ENCODE results near the gene PSG2. TPM values are rescaled to one million over a fixed set of nuclear protein-coding genes. Genes with fewer than 3 reads are reported as not detected.

The PSG2 gene
- polyA plus RNA-seq: not detected in 2 replicates

DNA sequence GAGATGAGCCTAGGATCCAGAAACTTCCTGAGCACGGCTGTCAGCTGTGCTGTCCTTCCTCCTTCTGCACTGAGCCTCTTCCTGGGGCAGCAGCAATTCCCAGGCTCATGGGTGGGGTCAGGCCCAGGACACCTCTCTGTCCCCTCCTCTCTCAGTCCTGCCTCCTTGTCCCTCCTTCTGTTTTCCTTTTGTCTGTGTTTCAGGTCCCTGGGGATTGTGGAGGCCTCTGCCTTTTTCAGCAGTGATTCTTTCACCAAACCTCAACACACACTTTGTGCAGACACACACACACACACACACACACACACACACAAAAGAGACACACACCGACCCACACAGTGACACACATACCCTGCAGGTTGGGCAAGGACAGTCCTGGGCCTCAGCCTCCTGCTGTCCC, at the start of gene PSG2:
Gene PSG2, minus strand, starts transcription at position 101 of the 400 bp plus-strand sequence. CDS start 132 bp downstream, outside the sequence.

DNA sequence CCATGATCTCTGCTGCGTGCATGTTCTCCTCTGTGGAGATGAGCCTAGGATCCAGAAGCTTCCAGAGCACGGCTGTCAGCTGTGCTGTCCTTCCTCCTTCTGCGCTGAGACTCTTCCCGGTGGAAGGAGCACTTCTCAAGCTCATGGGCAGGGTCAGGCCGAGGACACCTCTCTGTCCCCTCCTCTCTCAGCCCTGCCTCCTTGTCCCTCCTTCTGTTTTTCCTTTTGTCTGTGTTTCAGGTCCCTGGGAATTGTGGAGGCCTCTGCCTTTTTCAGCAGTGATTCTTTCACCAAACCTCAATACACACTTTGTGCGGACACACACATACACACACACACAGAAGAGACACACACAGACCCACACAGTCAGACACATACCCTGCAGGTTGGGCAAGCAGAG, 56.1 kb downstream of the PSG2 start, which contains the start of gene PSG11:
Gene PSG11, minus strand, starts transcription at position 101 of the 400 bp plus-strand sequence. Its CDS starts 97 bp downstream, at position 4.

Other genes with a start within 250 kb of the PSG2 start
- gene PSG1, start 203.0 kb downstream of the PSG2 start, polyA plus RNA-seq: 0.67 TPM in 1 of 2 replicates, not detected in the other
- 0.42 TPM in 1 of 2 replicates, not detected in the other for gene PSG6, start 164.8 kb downstream of the PSG2 start, polyA plus RNA-seq
- not detected in 2 replicates for gene PSG7, start 145.5 kb downstream of the PSG2 start, polyA plus RNA-seq
- not detected in 2 replicates for gene PSG11, start 56.2 kb downstream of the PSG2 start, polyA plus RNA-seq
- gene PSG5, start 103.8 kb upstream of the PSG2 start, polyA plus RNA-seq: not detected in 2 replicates
- gene PSG4, start 122.9 kb upstream of the PSG2 start, polyA plus RNA-seq: not detected in 2 replicates
- gene PSG9, start 186.8 kb upstream of the PSG2 start, polyA plus RNA-seq: not detected in 2 replicates

Data from Purkinje cell (primary cell).